HCT116 (cell line): ENCODE measurements around the gene HRNR.

Source experiments
- CEBPB ChIP-seq: IDR thresholded peaks from 2 replicates; pipeline ENCODE4 v1.6.1; 2012; ENCODE audit warnings: low read depth
- EZH2 ChIP-seq: fragments of 200-600 bp; sonication (generic); IDR thresholded peaks from 2 replicates; pipeline ENCODE4 v1.6.1; 2017; ENCODE audit warnings: antibody characterized with exemption, mixed run types
- EZH2phosphoT487 ChIP-seq: fragments of 200-600 bp; IDR thresholded peaks from 2 replicates; pipeline ENCODE4 v1.6.1; 2018; ENCODE audit warnings: antibody characterized with exemption, borderline replicate concordance
- JUND ChIP-seq: IDR thresholded peaks from 2 replicates; pipeline ENCODE4 v1.6.1; 2012
- MAX ChIP-seq: IDR thresholded peaks from 2 replicates; pipeline ENCODE4 v1.6.1; 2012
- SIN3A ChIP-seq: IDR thresholded peaks from 2 replicates; pipeline ENCODE4 v1.6.1; 2012; ENCODE audit warnings: low read depth

- no peak for TF ChIP-seq EZH2
- no peak for TF ChIP-seq EZH2phosphoT487
- TF ChIP-seq JUND: no peak
- TF ChIP-seq MAX: no peak
- no peak for TF ChIP-seq CEBPB
- no peak for TF ChIP-seq SIN3A
Observed at GRCh38 chr1:152189657-152190442, 34.1 kb downstream of the HRNR start.
